Trophoblast cell (in vitro differentiated cells and primary cell): Measurements from ENCODE around the gene UBR7.

Experiments used
- DNase-seq, 2 donors: peaks; one replicate each; pipeline ENCODE4 v3.0.0-alpha.2; 2016
- H2AFZ ChIP-seq: 2 replicates; pipeline ENCODE4 v1.6.1; 2013; ENCODE audit warnings: low read length, moderate library complexity, mild to moderate bottlenecking; ENCODE audit not compliant: insufficient read depth, poor library complexity
- H2AK5ac ChIP-seq: 2 replicates; pipeline ENCODE4 v1.6.1; 2013; ENCODE audit warnings: mild to moderate bottlenecking, low read length
- H2BK120ac ChIP-seq: 2 replicates; pipeline ENCODE4 v1.6.1; 2013; ENCODE audit warnings: low read length, mild to moderate bottlenecking, moderate library complexity; ENCODE audit not compliant: insufficient read depth, poor library complexity
- H2BK12ac ChIP-seq: 2 replicates; pipeline ENCODE4 v1.6.1; 2013; ENCODE audit warnings: mild to moderate bottlenecking, low read length, moderate library complexity
- H2BK5ac ChIP-seq: 2 replicates; pipeline ENCODE4 v1.6.1; 2013; ENCODE audit warnings: low read length, low read depth, moderate library complexity, mild to moderate bottlenecking; ENCODE audit not compliant: poor library complexity
- H3K14ac ChIP-seq: 2 replicates; pipeline ENCODE4 v1.6.1; 2013; ENCODE audit warnings: mild to moderate bottlenecking, low read length
- H3K18ac ChIP-seq: 2 replicates; pipeline ENCODE4 v1.6.1; 2013; ENCODE audit warnings: mild to moderate bottlenecking, low read length
- H3K23ac ChIP-seq: 2 replicates; pipeline ENCODE4 v1.6.1; 2013; ENCODE audit warnings: low read length
- H3K27ac ChIP-seq: 2 replicates; pipeline ENCODE4 v1.5.1; 2013; ENCODE audit warnings: low read depth, mild to moderate bottlenecking, inconsistent platforms, low read length, moderate library complexity
- H3K27me3 ChIP-seq: 2 replicates; pipeline ENCODE4 v1.6.1; 2013; ENCODE audit warnings: inconsistent platforms, mild to moderate bottlenecking, low read length, moderate library complexity; ENCODE audit not compliant: insufficient read depth
- H3K36me3 ChIP-seq, 2 experiments: 1 replicate in 1 of 2; 2 replicates in 1 of 2; pipeline ENCODE4 v1.6.1; 2013; ENCODE audit warnings: low read length in 2 of 2, mild to moderate bottlenecking in 2 of 2, moderate library complexity in 1 of 2; ENCODE audit not compliant: insufficient read depth in 2 of 2, control insufficient read depth in 1 of 2
- H3K4ac ChIP-seq: 2 replicates; pipeline ENCODE4 v1.6.1; 2013; ENCODE audit warnings: low read depth, mild to moderate bottlenecking, low read length, moderate library complexity
- H3K4me1 ChIP-seq, 2 experiments: 1 replicate in 1 of 2; 2 replicates in 1 of 2; pipeline ENCODE4 v1.6.1; 2013; ENCODE audit warnings: low read length in 2 of 2, mild to moderate bottlenecking in 2 of 2, moderate library complexity in 1 of 2; ENCODE audit not compliant: insufficient read depth in 2 of 2, control insufficient read depth in 1 of 2
- H3K4me2 ChIP-seq: 2 replicates; pipeline ENCODE4 v1.6.1; 2013; ENCODE audit warnings: inconsistent platforms, mild to moderate bottlenecking, low read length, moderate library complexity
- H3K4me3 ChIP-seq: 2 replicates; pipeline ENCODE4 v1.5.1; 2013; ENCODE audit warnings: mild to moderate bottlenecking, low read depth, low read length, inconsistent platforms
- H3K79me1 ChIP-seq: one replicate; pipeline ENCODE4 v1.6.1; 2013; ENCODE audit warnings: low read length
- H3K79me2 ChIP-seq: 2 replicates; pipeline ENCODE4 v1.6.1; 2013; ENCODE audit warnings: low read length, mild to moderate bottlenecking; ENCODE audit not compliant: control insufficient read depth, insufficient read depth, poor library complexity
- H3K9ac ChIP-seq: 2 replicates; pipeline ENCODE4 v1.6.1; 2013; ENCODE audit warnings: mild to moderate bottlenecking, low read length
- H3K9me3 ChIP-seq: 2 replicates; pipeline ENCODE4 v1.6.1; 2013; ENCODE audit warnings: low read depth, mild to moderate bottlenecking, control low read depth, inconsistent platforms, low read length; ENCODE audit not compliant: insufficient read depth
- H4K12ac ChIP-seq: 2 replicates; pipeline ENCODE4 v1.6.1; 2013; ENCODE audit warnings: low read depth, mild to moderate bottlenecking, low read length, moderate library complexity
- H4K8ac ChIP-seq: 2 replicates; pipeline ENCODE4 v1.6.1; 2013; ENCODE audit warnings: low read depth, mild to moderate bottlenecking, low read length, moderate library complexity
- H4K91ac ChIP-seq: one replicate; pipeline ENCODE4 v1.6.1; 2013; ENCODE audit warnings: low read depth, mild to moderate bottlenecking, low read length, moderate library complexity
- WGBS: extraction: QIAGEN DNeasy Blood & Tissue Kit; methylation state at CpG from one replicate; pipeline ENCODE4 v1.1.7; 2013; ENCODE audit warnings: missing lambda C conversion rate; ENCODE audit not compliant: insufficient read length, insufficient coverage; ENCODE audit errors: extremely low coverage; 5-methylcytosine and 5-hydroxymethylcytosine counted together

The UBR7 gene

DNA sequence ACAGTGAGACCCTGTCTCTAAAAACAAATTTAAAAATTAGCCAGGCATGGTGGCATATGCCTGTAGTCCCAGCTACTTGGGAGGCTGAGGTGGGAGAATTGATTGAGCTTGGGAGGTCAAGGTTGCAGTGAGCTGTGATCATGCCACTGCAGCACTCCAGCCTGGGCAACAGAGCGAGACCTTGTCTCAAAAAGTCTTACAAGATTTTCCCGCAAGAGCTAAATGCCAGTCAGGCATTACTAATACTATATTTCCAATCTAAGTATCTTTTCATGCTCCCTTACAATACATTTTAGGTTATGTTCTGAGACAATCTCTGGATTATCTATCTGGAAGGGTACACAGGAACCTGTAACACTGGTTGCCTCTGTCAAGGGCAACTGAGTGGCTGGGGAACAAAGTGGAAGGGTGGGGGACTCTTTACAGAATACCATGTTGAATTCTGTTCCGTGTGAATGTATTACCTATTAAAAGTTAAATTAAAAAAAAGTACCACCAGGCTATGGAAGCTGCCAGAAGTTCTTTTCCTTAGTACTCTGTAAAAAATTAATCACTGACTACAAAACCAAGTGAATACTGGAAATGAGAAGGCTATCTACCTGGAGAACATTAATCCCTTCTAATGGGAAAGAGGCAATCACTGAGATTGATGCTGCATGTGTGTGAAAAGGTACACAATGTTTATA, 69.1 kb downstream of the UBR7 start:
- no CpG with 5 or more reads among the region's 3 CpGs for WGBS
- no peak overlapping the region for H3K4me3 ChIP-seq
- H4K91ac ChIP-seq: no peak overlapping the region
- H3K23ac ChIP-seq: no peak overlapping the region
- no peak overlapping the region for H3K14ac ChIP-seq
- no peak overlapping the region for H3K27ac ChIP-seq
- peaks cover 5 to 11% of the 10 kb centered on the region in 2 experiments for H3K36me3 ChIP-seq
- H3K4me2 ChIP-seq: no peak overlapping the region
- no peak overlapping the region for H2BK12ac ChIP-seq
- no peak overlapping the region for H2BK120ac ChIP-seq
- H3K9ac ChIP-seq: no peak overlapping the region
- no peaks in the 10 kb centered on the region for H3K9me3 ChIP-seq
- no peaks in the 10 kb centered on the region for H3K27me3 ChIP-seq
- DNase-seq: no peak
- no peak overlapping the region for H3K18ac ChIP-seq
- H2AFZ ChIP-seq: no peak overlapping the region
- H3K79me2 ChIP-seq: no peaks in the 10 kb centered on the region
- H3K4ac ChIP-seq: no peak overlapping the region
- no peak overlapping the region for H2AK5ac ChIP-seq
- no peaks in the 10 kb centered on the region for H3K79me1 ChIP-seq
- H4K12ac ChIP-seq: no peak overlapping the region
- peaks cover 0 to 2% of the 10 kb centered on the region in 2 experiments for H3K4me1 ChIP-seq
- no peak overlapping the region for H2BK5ac ChIP-seq
- no peak overlapping the region for H4K8ac ChIP-seq
